Cerebellar nuclear complex (tissue), 1 donor: ENCODE data around the gene GIPC2.
"Not testable (repeated sequence)": the region's sequence is repeated elsewhere in the genome, so short reads cannot be mapped to it uniquely, and the experiment has no call there.

ENCODE experiments used
- DNase-seq, 2 experiments: peaks; one replicate each; lab custom pipeline; 2025; lab: John Stamatoyannopoulos, UW

Gene GIPC2

GRCh38 chr1:78045926-78046778, at the start of gene GIPC2:
TSS of gene GIPC2 (plus strand) at chr1:78045966. CDS start at chr1:78046095, 129 bp downstream.
- no peak for DNase-seq

- DNase-seq, result no peak
Measured at GRCh38 chr1:77996734-77997133, 49.0 kb upstream of the GIPC2 start.

GRCh38 chr1:78000536-78000935, 45.2 kb upstream of the GIPC2 start:
- DNase-seq, result not testable (repeated sequence)

- DNase-seq, result no peak
Measured at GRCh38 chr1:78003070-78003746, 42.6 kb upstream of the GIPC2 start.

GRCh38 chr1:78003882-78004718, 41.7 kb upstream of the GIPC2 start:
- DNase-seq, result peak in 1 of 2 experiments; percentile 9

- DNase-seq, result peak; percentile 81 to 91
Measured at GRCh38 chr1:78004719-78005447, 40.9 kb upstream of the GIPC2 start, which contains the start of gene DNAJB4. TSS of gene DNAJB4 (plus strand) at chr1:78004939. CDS start at chr1:78005111, 172 bp downstream.

GRCh38 chr1:78005448-78005722, 40.4 kb upstream of the GIPC2 start:
- no peak for DNase-seq

- peak in 1 of 2 experiments; percentile 25 for DNase-seq
Measured at GRCh38 chr1:78005755-78006154, 40.0 kb upstream of the GIPC2 start.

- DNase-seq, result no peak
Measured at GRCh38 chr1:78006521-78006920, 39.2 kb upstream of the GIPC2 start.

GRCh38 chr1:78007677-78008341, 38.0 kb upstream of the GIPC2 start:
- DNase-seq, result no peak

GRCh38 chr1:78009276-78009675, 36.5 kb upstream of the GIPC2 start:
- no peak for DNase-seq

- no peak for DNase-seq
Measured at GRCh38 chr1:78009836-78010235, 35.9 kb upstream of the GIPC2 start.

GRCh38 chr1:78011050-78011449, 34.7 kb upstream of the GIPC2 start:
- no peak for DNase-seq

GRCh38 chr1:78015148-78015547, 30.6 kb upstream of the GIPC2 start:
- DNase-seq, result no peak

- DNase-seq, result no peak
Measured at GRCh38 chr1:78019024-78019423, 26.7 kb upstream of the GIPC2 start.

- DNase-seq, result not testable (repeated sequence)
Measured at GRCh38 chr1:78021134-78021533, 24.6 kb upstream of the GIPC2 start.

GRCh38 chr1:78029793-78030192, 16.0 kb upstream of the GIPC2 start:
- DNase-seq, result no peak

- no peak for DNase-seq
Measured at GRCh38 chr1:78032996-78033796, 12.6 kb upstream of the GIPC2 start.

GRCh38 chr1:78033797-78034172, 12.0 kb upstream of the GIPC2 start:
- no peak for DNase-seq

GRCh38 chr1:78035121-78035520, 10.6 kb upstream of the GIPC2 start:
- DNase-seq, result no peak
